Lung (tissue), 12 donors: ENCODE measurements around the gene GLDN. TPM values are rescaled to one million over a fixed set of nuclear protein-coding genes. Genes with fewer than 3 reads are reported as not detected.

Experiments used
- ATAC-seq: fragments of 200-7000 bp; cut with Tn5 transposase; one replicate; pipeline ENCODE4 v1.9.1; 2020; ENCODE audit warnings: moderate number of reproducible peaks; ENCODE audit not compliant: insufficient read depth, low FRiP score
- DNase-seq, 3 donors: peaks; one replicate each; pipeline ENCODE4 v3.0.0-alpha.2; 2013 to 2017
- H3K27ac ChIP-seq, 2 donors: one replicate each; pipeline ENCODE4 v1.5.1; 2013; ENCODE audit warnings: mild to moderate bottlenecking in 2 of 2, moderate library complexity in 2 of 2, control low read depth in 1 of 2, inconsistent platforms in 1 of 2, low read depth in 1 of 2, low read length in 1 of 2
- H3K27me3 ChIP-seq, 3 donors: one replicate each; pipeline ENCODE4 v1.5.1; 2013; ENCODE audit warnings: low read length in 2 of 3; ENCODE audit not compliant: control insufficient read depth in 3 of 3, insufficient read depth in 3 of 3
- H3K36me3 ChIP-seq, 4 donors: one replicate each; pipeline ENCODE4 v1.5.1; 2013; ENCODE audit warnings: low read length in 4 of 4, mild to moderate bottlenecking in 1 of 4, moderate library complexity in 1 of 4; ENCODE audit not compliant: control insufficient read depth in 4 of 4, insufficient read depth in 4 of 4
- H3K4me1 ChIP-seq, 5 donors: one replicate each; pipeline ENCODE4 v1.5.1; 2013; ENCODE audit warnings: low read length in 5 of 5, mild to moderate bottlenecking in 2 of 5, moderate library complexity in 1 of 5; ENCODE audit not compliant: control insufficient read depth in 5 of 5, insufficient read depth in 5 of 5
- H3K4me3 ChIP-seq: one replicate; pipeline ENCODE4 v1.5.1; 2013; ENCODE audit warnings: mild to moderate bottlenecking, control low read depth, moderate library complexity
- H3K9ac ChIP-seq, 2 donors: one replicate each; pipeline ENCODE4 v1.5.1; 2013; ENCODE audit warnings: low read length in 2 of 2, control low read depth in 1 of 2; ENCODE audit not compliant: insufficient read depth in 1 of 2
- H3K9me3 ChIP-seq, 4 donors: one replicate each; pipeline ENCODE4 v1.5.1; 2013; ENCODE audit warnings: low read length in 3 of 4, mild to moderate bottlenecking in 1 of 4, moderate library complexity in 1 of 4; ENCODE audit not compliant: control insufficient read depth in 4 of 4, insufficient read depth in 3 of 4
- CTCF ChIP-seq: IDR thresholded peaks from 2 replicates; pipeline ENCODE4 v1.5.1; 2012; ENCODE audit warnings: mild to moderate bottlenecking; ENCODE audit errors: control extremely low read depth, extremely low read depth
- WGBS, 2 donors: extraction: QIAGEN DNeasy Blood & Tissue Kit; methylation state at CpG; one replicate each; pipeline ENCODE4 v1.1.7; 2013; 5-methylcytosine and 5-hydroxymethylcytosine counted together
- polyA plus RNA-seq, 2 donors: library from polyadenylated mRNA; stranded (reverse); fragments of 200-250 nt; gene quantifications; one replicate each; pipeline ENCODE4 v1.2.1, GENCODE V29; 2013
- total RNA-seq, 2 donors: library from RNA; depleted of rRNA in 1 of 2; stranded (reverse); fragments of >200 nt in 1 of 2; gene quantifications; one replicate each; pipeline ENCODE4 v1.2.1, GENCODE V29; 2014 to 2021
- donor health status: control.
- donor health status: control.
- donor health status: Bipolar disorder and iron deficiency.
- donor health status: healthy.
- donor health status: DM: yes; HTN: yes; CAD: no.

GLDN gene
- total and polyA plus RNA-seq, 4 donors, result 0.82 to 75.8 (median 8.4) TPM

DNA sequence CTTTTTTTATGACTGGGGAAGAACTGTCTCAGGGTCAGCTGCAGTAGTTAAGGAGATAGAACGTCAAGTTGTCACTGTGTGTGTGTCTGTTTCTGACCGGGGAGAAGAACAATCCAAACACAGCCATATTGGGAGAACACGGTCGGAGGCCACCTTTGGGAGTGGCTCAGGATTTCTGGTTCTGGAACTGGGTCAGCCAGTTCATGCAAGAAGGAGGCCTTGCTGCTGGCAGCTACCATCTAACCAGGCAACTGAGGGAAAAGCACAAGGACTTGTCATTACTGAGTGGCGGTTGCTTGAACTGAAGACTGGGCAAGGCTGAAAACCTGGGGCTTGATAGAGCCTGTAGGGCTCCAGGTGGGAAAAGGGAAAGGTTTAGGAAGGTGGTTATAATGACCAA is 24.6 kb downstream of the GLDN start:
- H3K4me1 ChIP-seq, result peaks cover 0 to 9% (median 5%) of the 10 kb centered on the region in 5 donors
- peaks cover 0 to 1% (median 0%) of the 10 kb centered on the region in 4 donors for H3K9me3 ChIP-seq
- no peak overlapping the region for H3K9ac ChIP-seq
- DNase-seq, result no peak
- WGBS, 2 donors, result 60 to 89% methylated on average over 5 of the region's 5 CpGs
- TF ChIP-seq CTCF, result no peak
- no peak overlapping the region for H3K27ac ChIP-seq
- ATAC-seq, result no peak
- no peak overlapping the region for H3K4me3 ChIP-seq
- H3K27me3 ChIP-seq, result no peaks in the 10 kb centered on the region
- no peaks in the 10 kb centered on the region for H3K36me3 ChIP-seq

DNA sequence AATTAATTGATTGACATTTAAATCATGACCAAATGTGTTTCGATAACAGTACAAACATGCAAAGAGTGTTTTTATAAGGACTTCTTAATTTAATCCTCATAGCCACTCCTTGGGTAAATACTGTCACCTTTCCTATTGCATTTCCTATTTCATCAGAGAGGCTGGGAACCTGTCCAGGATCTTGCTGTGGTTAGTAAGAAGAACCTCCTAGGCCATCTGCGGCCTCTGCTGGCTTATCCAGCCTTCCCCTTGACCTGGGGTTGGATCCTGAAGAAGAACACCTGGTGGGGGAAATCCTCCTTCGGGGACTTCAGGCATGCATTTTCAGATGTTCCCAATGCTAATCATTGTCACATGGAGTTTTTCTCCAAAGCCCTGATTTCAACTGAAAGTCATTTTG is 25.5 kb downstream of the GLDN start:
- 42% methylated on average over 3 of the region's 3 CpGs for WGBS, 2 donors
- H3K4me1 ChIP-seq, result peaks cover 0 to 9% (median 5%) of the 10 kb centered on the region in 5 donors
- H3K9ac ChIP-seq, result no peak overlapping the region
- ATAC-seq (peak; percentile 75), DNase-seq (no peak)
- peaks cover 0 to 1% (median 0%) of the 10 kb centered on the region in 4 donors for H3K9me3 ChIP-seq
- no peak overlapping the region for H3K4me3 ChIP-seq
- no peaks in the 10 kb centered on the region for H3K27me3 ChIP-seq
- H3K36me3 ChIP-seq, result no peaks in the 10 kb centered on the region
- H3K27ac ChIP-seq, result peak overlapping the region in 1 of 2 donors; percentile 69
- TF ChIP-seq CTCF, result no peak

- ATAC-seq (no peak), DNase-seq (no peak)
- Histone ChIP-seq H3K27me3 (no peaks in the 10 kb centered on the region), H3K4me3 (no peak overlapping the region), H3K4me1 (peaks cover 0 to 9% (median 5%) of the 10 kb centered on the region in 5 donors), H3K9ac (no peak overlapping the region), H3K27ac (peak overlapping the region in 1 of 2 donors; percentile 69), H3K36me3 (no peaks in the 10 kb centered on the region), H3K9me3 (peaks cover 0 to 1% (median 0%) of the 10 kb centered on the region in 4 donors)
- TF ChIP-seq CTCF, result no peak
- WGBS, 2 donors, result 67 to 79% methylated on average over 10 of the region's 10 CpGs
Observed at GRCh38 chr15:51367322-51367976, 26.0 kb downstream of the GLDN start.
